H1 (cell line): ENCODE data around the gene BCL2L13. TPM values are rescaled to one million over a fixed set of nuclear protein-coding genes. Genes with fewer than 3 reads are reported as not detected.

Experiments
- CTCF ChIA-PET: fragments of 300-600 bp; sonication (Branson Sonifier 250); formaldehyde crosslinking; loops from one replicate; lab custom pipeline; 2021; ENCODE audit not compliant: partially characterized antibody; lab: Charles Lee
- POLR2A ChIA-PET: fragments of 300-600 bp; sonication (Branson Sonifier 250); formaldehyde crosslinking; loops from one replicate; lab custom pipeline; 2021; ENCODE audit warnings: inconsistent platforms; ENCODE audit not compliant: partially characterized antibody; lab: Charles Lee
- DNase-seq, 2 experiments: peaks; one replicate each; pipeline versions ENCODE4 v3.0.0 to v3.0.0-alpha.2; 2010 to 2022; ENCODE audit warnings: low spot score in 2 of 2, low read depth in 1 of 2, mixed read lengths in 1 of 2
- FAIRE-seq: peaks from 2 replicates; lab custom pipeline; 2011; peaks lifted over from hg19 to GRCh38; lab: Jason Lieb, UNC
- H2AFZ ChIP-seq: 2 replicates; pipeline ENCODE4 v1.8.1; 2012; ENCODE audit warnings: low read length, inconsistent platforms
- H2AK5ac ChIP-seq: 2 replicates; pipeline ENCODE4 v1.6.1; 2013; ENCODE audit warnings: low read depth, low read length
- H2BK120ac ChIP-seq: replicated peaks from 2 replicates; pipeline ENCODE3; 2013; ENCODE audit warnings: low read depth, low read length, inconsistent platforms
- H2BK12ac ChIP-seq: 2 replicates; pipeline ENCODE4 v1.6.1; 2013; ENCODE audit warnings: low read depth, low read length
- H2BK15ac ChIP-seq: 2 replicates; pipeline ENCODE4 v1.6.1; 2013; ENCODE audit warnings: low read length
- H2BK20ac ChIP-seq: 2 replicates; pipeline ENCODE4 v1.6.1; 2013; ENCODE audit warnings: low read length
- H2BK5ac ChIP-seq: 2 replicates; pipeline ENCODE4 v1.6.1; 2013; ENCODE audit warnings: low read depth, low read length
- H3K14ac ChIP-seq: 2 replicates; pipeline ENCODE4 v1.6.1; 2013; ENCODE audit warnings: inconsistent platforms; ENCODE audit not compliant: insufficient read length
- H3K18ac ChIP-seq: 2 replicates; pipeline ENCODE4 v1.6.1; 2013; ENCODE audit warnings: low read length; ENCODE audit errors: extremely low read depth
- H3K23ac ChIP-seq: 2 replicates; pipeline ENCODE4 v1.6.1; 2013; ENCODE audit warnings: inconsistent platforms; ENCODE audit not compliant: insufficient read length
- H3K23me2 ChIP-seq: 2 replicates; pipeline ENCODE4 v1.6.1; 2013; ENCODE audit warnings: low read depth, low read length
- H3K27ac ChIP-seq: 2 replicates; pipeline ENCODE4 v1.6.1; 2011; ENCODE audit warnings: low read depth, low read length, inconsistent platforms
- H3K27me3 ChIP-seq, 4 experiments: replicated peaks in 1 of 4; 1 replicate in 1 of 4; 2 replicates in 3 of 4; pipeline versions ENCODE4 v1.6.1 to v1.8.1; 2011 to 2013; ENCODE audit warnings: low read length in 3 of 4, mild to moderate bottlenecking in 3 of 4, inconsistent platforms in 2 of 4, mixed read lengths in 2 of 4, moderate library complexity in 1 of 4; ENCODE audit not compliant: control insufficient read depth in 3 of 4, insufficient read depth in 3 of 4; ENCODE audit errors: extremely low read depth in 1 of 4
- H3K36me3 ChIP-seq, 4 experiments: 2 replicates each; pipeline versions ENCODE4 v1.6.1 to v1.8.1; 2011 to 2013; ENCODE audit warnings: mild to moderate bottlenecking in 4 of 4, low read length in 3 of 4, moderate library complexity in 2 of 4, control low read depth in 1 of 4, inconsistent platforms in 1 of 4; ENCODE audit not compliant: insufficient read depth in 4 of 4, control insufficient read depth in 2 of 4
- H3K4ac ChIP-seq: replicated peaks from 2 replicates; pipeline ENCODE3; 2013; ENCODE audit warnings: low read length, low read depth, mixed read lengths, inconsistent platforms; ENCODE audit not compliant: insufficient read length
- H3K4me1 ChIP-seq, 4 experiments: replicated peaks in 1 of 4; 1 replicate in 1 of 4; 2 replicates in 3 of 4; pipeline versions ENCODE4 v1.6.1 to v1.8.1; 2011 to 2013; ENCODE audit warnings: low read length in 3 of 4, inconsistent platforms in 2 of 4, mixed read lengths in 1 of 4; ENCODE audit not compliant: insufficient read depth in 4 of 4, control insufficient read depth in 3 of 4
- H3K4me2 ChIP-seq, 2 experiments: 2 replicates each; pipeline versions ENCODE4 v1.6.1 to v1.8.1; 2011 to 2013; ENCODE audit warnings: low read depth in 2 of 2, low read length in 2 of 2, control low read depth in 1 of 2, inconsistent platforms in 1 of 2, mild to moderate bottlenecking in 1 of 2; ENCODE audit not compliant: insufficient read depth in 1 of 2
- H3K4me3 ChIP-seq, 4 experiments: fragments of 200-600, 300-600 bp in 1 of 4; sonication (generic), shearing (Covaris generic), sonication (Bioruptor Twin) in 1 of 4; 2 replicates each; pipeline versions ENCODE4 v1.5.1 to v1.8.1; 2011 to 2016; ENCODE audit warnings: low read length in 4 of 4, low read depth in 3 of 4, control low read depth in 2 of 4, inconsistent platforms in 2 of 4, mild to moderate bottlenecking in 2 of 4, mixed read lengths in 1 of 4, moderate library complexity in 1 of 4; ENCODE audit not compliant: insufficient read depth in 2 of 4; ENCODE audit errors: extremely low read depth in 1 of 4
- H3K56ac ChIP-seq: replicated peaks from 2 replicates; pipeline ENCODE3; 2013; ENCODE audit warnings: low read depth, mild to moderate bottlenecking, mixed read lengths, low read length, inconsistent platforms; ENCODE audit not compliant: insufficient read length
- H3K79me1 ChIP-seq: 2 replicates; pipeline ENCODE4 v1.6.1; 2013; ENCODE audit warnings: low read depth, low read length, control low read depth
- H3K79me2 ChIP-seq, 2 experiments: 2 replicates each; pipeline versions ENCODE4 v1.6.1 to v1.8.1; 2012 to 2013; ENCODE audit warnings: low read length in 2 of 2, mild to moderate bottlenecking in 2 of 2, inconsistent platforms in 1 of 2; ENCODE audit not compliant: insufficient read depth in 2 of 2, control insufficient read depth in 1 of 2
- H3K9ac ChIP-seq, 4 experiments: replicated peaks in 1 of 4; 1 replicate in 1 of 4; 2 replicates in 3 of 4; pipeline versions ENCODE4 v1.6.1 to v1.8.1; 2011 to 2013; ENCODE audit warnings: low read depth in 3 of 4, low read length in 3 of 4, control low read depth in 2 of 4, mild to moderate bottlenecking in 2 of 4, moderate library complexity in 2 of 4, inconsistent platforms in 1 of 4; ENCODE audit errors: extremely low read depth in 1 of 4
- H3K9me3 ChIP-seq, 2 experiments: 2 replicates each; pipeline versions ENCODE4 v1.6.1 to v1.8.1; 2012 to 2013; ENCODE audit warnings: mild to moderate bottlenecking in 2 of 2, moderate library complexity in 2 of 2, control low read depth in 1 of 2, inconsistent platforms in 1 of 2, low read depth in 1 of 2, low read length in 1 of 2, mixed read lengths in 1 of 2; ENCODE audit not compliant: insufficient read depth in 2 of 2
- H4K20me1 ChIP-seq, 2 experiments: replicated peaks in 1 of 2; 2 replicates each; pipeline versions ENCODE3 to v1.8.1; 2011 to 2013; ENCODE audit warnings: inconsistent platforms in 2 of 2, low read length in 2 of 2, mild to moderate bottlenecking in 1 of 2; ENCODE audit not compliant: insufficient read depth in 2 of 2, control insufficient read depth in 1 of 2
- H4K5ac ChIP-seq: 2 replicates; pipeline ENCODE4 v1.6.1; 2013; ENCODE audit warnings: low read length, low read depth, mixed read lengths, inconsistent platforms; ENCODE audit not compliant: insufficient read length
- H4K8ac ChIP-seq: 2 replicates; pipeline ENCODE4 v1.8.0; 2013; ENCODE audit warnings: mild to moderate bottlenecking, moderate library complexity, low read length, inconsistent platforms; ENCODE audit not compliant: insufficient read depth; ENCODE audit errors: extremely low read depth
- H4K91ac ChIP-seq: replicated peaks from 2 replicates; pipeline ENCODE3; 2013; ENCODE audit warnings: low read length, mixed read lengths, inconsistent platforms; ENCODE audit not compliant: insufficient read length
- CEBPB ChIP-seq: IDR thresholded peaks from 2 replicates; pipeline ENCODE4 v1.6.1; 2012; ENCODE audit warnings: low read depth, low read length
- CREB1 ChIP-seq: IDR thresholded peaks from 2 replicates; pipeline ENCODE4 v1.6.1; 2012; ENCODE audit warnings: inconsistent platforms
- CTBP2 ChIP-seq: IDR thresholded peaks from 2 replicates; pipeline ENCODE4 v1.7.0; 2011; ENCODE audit warnings: borderline replicate concordance, mild to moderate bottlenecking, moderate library complexity, mixed read lengths, low read length; ENCODE audit not compliant: insufficient read depth, insufficient read length
- EP300 ChIP-seq, 2 experiments: IDR thresholded peaks; 1 replicate in 1 of 2; 2 replicates in 1 of 2; pipeline ENCODE4 v1.6.1; 2011 to 2012; ENCODE audit warnings: low read depth in 2 of 2, low read length in 2 of 2, mild to moderate bottlenecking in 2 of 2, borderline replicate concordance in 1 of 2, inconsistent platforms in 1 of 2, moderate library complexity in 1 of 2
- EZH2 ChIP-seq: fragments of 200-600 bp; sonication (generic); IDR thresholded peaks from 2 replicates; pipeline ENCODE4 v1.7.1; 2012; ENCODE audit warnings: low read depth, mild to moderate bottlenecking, moderate library complexity, low read length, inconsistent platforms; ENCODE audit not compliant: severe bottlenecking
- JUN ChIP-seq: IDR thresholded peaks from 2 replicates; pipeline ENCODE4 v1.6.1; 2011; ENCODE audit warnings: low read depth, mild to moderate bottlenecking, improper control_type of control experiment, low read length
- KDM4A ChIP-seq: IDR thresholded peaks from one replicate; pipeline ENCODE4 v1.7.1; 2012; ENCODE audit warnings: low read depth, mild to moderate bottlenecking, moderate library complexity, low read length, inconsistent platforms; ENCODE audit not compliant: severe bottlenecking
- RBBP5 ChIP-seq: IDR thresholded peaks from 2 replicates; pipeline ENCODE4 v1.7.1; 2012; ENCODE audit warnings: low read depth, mild to moderate bottlenecking, inconsistent platforms, low read length, moderate library complexity, borderline replicate concordance
- SAP30 ChIP-seq: fragments of 300-600 bp; sonication (generic); IDR thresholded peaks from 2 replicates; pipeline ENCODE4 v1.7.1; 2012; ENCODE audit warnings: low read length, moderate library complexity, mild to moderate bottlenecking, inconsistent platforms; ENCODE audit not compliant: insufficient read depth, insufficient replicate concordance
- SIX5 ChIP-seq: IDR thresholded peaks from 2 replicates; pipeline ENCODE4 v1.6.1; 2011; ENCODE audit warnings: mild to moderate bottlenecking, low read depth, low read length
- TAF7 ChIP-seq: optimal IDR thresholded peaks from 2 replicates; pipeline ENCODE3; 2011; ENCODE audit warnings: low read depth, mild to moderate bottlenecking, inconsistent platforms, low read length, moderate library complexity, borderline replicate concordance
- WGBS, 2 experiments: shearing (Covaris generic) in 1 of 2; methylation state at CpG; one replicate each; pipeline versions ENCODE4 v1.1.6 to v1.1.7; 2013 to 2015; ENCODE audit warnings: low lambda C conversion rate in 2 of 2, mixed read lengths in 2 of 2, inconsistent platforms in 1 of 2, low coverage in 1 of 2, missing lambda C conversion rate in 1 of 2; ENCODE audit not compliant: insufficient replicate concordance in 2 of 2, insufficient coverage in 1 of 2, insufficient read length in 1 of 2; ENCODE audit errors: extremely low coverage in 1 of 2, missing lambda C conversion rate in 1 of 2; 5-methylcytosine and 5-hydroxymethylcytosine counted together
- polyA plus RNA-seq, 7 experiments: library from polyadenylated mRNA; depleted of rRNA in 3 of 7; stranded (reverse) in 5 of 7; unstranded in 2 of 7; fragments of >200 nt in 5 of 7; fragments of 200-250 nt in 2 of 7; gene quantifications; 1 replicate in 5 of 7; 2 replicates in 1 of 7; 4 replicates in 1 of 7; pipeline versions ENCODE4 v1.2.1 to v1.2.3, GENCODE V29; 2011 to 2013; ENCODE audit warnings: missing spikeins in 2 of 7, mixed read lengths in 2 of 7
- total RNA-seq: library from RNA; stranded (reverse); fragmentation: NEBNext Ultra II Directional; extraction: Animal tissue kit (Norgen Biotek cat#: 25700); gene quantifications from 2 replicates; pipeline ENCODE4 v1.2.1, GENCODE V29; 2021
- TF ChIP-seq, protein P1 (sequence below): IDR thresholded peaks from 2 replicates; pipeline ENCODE4 v1.6.1; 2012; ENCODE audit warnings: low read length, inconsistent platforms

The BCL2L13 gene
- total and polyA plus RNA-seq, 2 of the 8 experiments (the other 6 are each of a cell fraction or from before 2014, with no cell fraction given) = 20.7 to 35.0 TPM

DNA sequence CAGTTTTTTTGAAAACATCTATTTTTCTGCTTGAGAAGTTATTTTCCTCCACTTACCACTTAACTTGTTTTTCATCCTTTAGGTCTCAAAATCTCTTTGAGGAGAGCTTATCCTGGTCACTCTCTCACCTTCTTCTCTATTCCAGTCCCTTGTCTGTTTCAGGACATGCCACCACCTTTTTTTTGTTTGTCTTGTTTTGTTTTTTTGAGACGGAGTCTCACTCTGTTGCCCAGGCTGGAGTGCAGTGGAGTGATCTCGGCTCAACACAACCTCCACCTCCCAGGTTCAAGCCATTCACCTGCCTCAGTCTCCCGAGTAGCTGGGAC, 4.6 kb upstream of the BCL2L13 start:
- Histone ChIP-seq H3K14ac (no peak overlapping the region), H3K18ac (no peak overlapping the region), H3K27ac (no peak overlapping the region), H3K79me1 (no peaks in the 10 kb centered on the region), H3K36me3 (no peaks in the 10 kb centered on the region), H2BK5ac (no peak overlapping the region), H3K9ac (no peak overlapping the region), H3K23me2 (peaks cover 7% of the 10 kb centered on the region), H4K5ac (no peak overlapping the region), H4K91ac (no peak overlapping the region), H3K23ac (no peak overlapping the region), H3K56ac (no peak overlapping the region), H3K4me1 (peaks cover 0 to 4% (median 1%) of the 10 kb centered on the region in 4 experiments; a peak in 3 of 7 replicates), H4K20me1 (no peaks in the 10 kb centered on the region), H3K4me3 (no peak overlapping the region), H2BK12ac (no peak overlapping the region; the same call in 1 of the 2 replicates), H2BK15ac (no peak overlapping the region), H4K8ac (no peak overlapping the region), H3K4me2 (no peak overlapping the region), H2AK5ac (no peak overlapping the region), H2BK120ac (no peak overlapping the region), H2AFZ (no peak overlapping the region), H3K79me2 (peaks cover 0 to under 1% of the 10 kb centered on the region in 2 experiments; a peak in 1 of 4 replicates), H3K4ac (no peak overlapping the region), H2BK20ac (no peak overlapping the region), H3K27me3 (no peaks in the 10 kb centered on the region), H3K9me3 (no peaks in the 10 kb centered on the region)
- DNase-seq = no peak
- ChIA-PET CTCF (interaction anchor here (0.6 kb wide), 1 partner anchor 169 kb away, joined by 3 read pairs; no protein-coding TSS in a partner anchor), POLR2A (interaction anchor here (1.1 kb wide), 1 partner anchor 44 kb away, joined by 3 read pairs; no protein-coding TSS in a partner anchor)
- WGBS, 2 experiments = 89% methylated on average over 3 of the region's 3 CpGs; no CpG with 5 or more reads in 1 of the 2 experiments
- FAIRE-seq = no peak
- TF ChIP-seq CREB1 (no peak), TAF7 (no peak), KDM4A (no peak), CTBP2 (no peak), RBBP5 (no peak), SAP30 (no peak), EP300 (IDR thresholded peaks at IDR 0.05; ENCODE audit: borderline replicate concordance in 1 of 2, low read depth in 2 of 2, low read length in 2 of 2) (no peak), EZH2 (no peak), JUN (no peak), SIX5 (no peak), CEBPB (no peak)
- TF ChIP-seq, protein P1, sequence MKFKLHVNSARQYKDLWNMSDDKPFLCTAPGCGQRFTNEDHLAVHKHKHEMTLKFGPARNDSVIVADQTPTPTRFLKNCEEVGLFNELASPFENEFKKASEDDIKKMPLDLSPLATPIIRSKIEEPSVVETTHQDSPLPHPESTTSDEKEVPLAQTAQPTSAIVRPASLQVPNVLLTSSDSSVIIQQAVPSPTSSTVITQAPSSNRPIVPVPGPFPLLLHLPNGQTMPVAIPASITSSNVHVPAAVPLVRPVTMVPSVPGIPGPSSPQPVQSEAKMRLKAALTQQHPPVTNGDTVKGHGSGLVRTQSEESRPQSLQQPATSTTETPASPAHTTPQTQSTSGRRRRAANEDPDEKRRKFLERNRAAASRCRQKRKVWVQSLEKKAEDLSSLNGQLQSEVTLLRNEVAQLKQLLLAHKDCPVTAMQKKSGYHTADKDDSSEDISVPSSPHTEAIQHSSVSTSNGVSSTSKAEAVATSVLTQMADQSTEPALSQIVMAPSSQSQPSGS = no peak
